PC-9 (cell line): ENCODE results near the gene ADRB1. TPM values are rescaled to one million over a fixed set of nuclear protein-coding genes. Genes with fewer than 3 reads are reported as not detected.

ENCODE experiments used
- BruUV-seq: library from RNA; stranded (reverse); fragments of 400-500 nt; replicated peaks from 2 replicates; lab custom pipeline; 2021; lab: Mats Ljungman, UMichigan
- CTCF ChIA-PET: fragments of 300-600 bp; sonication (Branson Sonifier 250); formaldehyde crosslinking; loops from one replicate; lab custom pipeline; 2022; ENCODE audit warnings: antibody characterized with exemption; lab: Charles Lee
- POLR2A ChIA-PET: fragments of 300-600 bp; sonication (Branson Sonifier 250); formaldehyde crosslinking; loops from one replicate; lab custom pipeline; 2022; ENCODE audit warnings: antibody characterized with exemption; ENCODE audit not compliant: unreplicated experiment; lab: Charles Lee
- DNase-seq, 2 experiments: peaks; one replicate each; pipeline versions ENCODE4 v3.0.0 to v3.0.0-alpha.2; 2015 to 2022; ENCODE audit warnings: mixed read lengths in 1 of 2
- H2AFZ ChIP-seq: fragments of 200-600 bp; sonication (generic); 2 replicates; pipeline ENCODE4 v1.8.1; 2017; ENCODE audit warnings: antibody characterized with exemption
- H3F3A ChIP-seq: fragments of 200-600 bp; sonication (generic); 2 replicates; pipeline ENCODE4 v1.8.1; 2017; ENCODE audit warnings: antibody characterized with exemption, mild to moderate bottlenecking, low read depth; ENCODE audit not compliant: insufficient read depth
- H3K27ac ChIP-seq: fragments of 200-600 bp; sonication (generic); 2 replicates; pipeline ENCODE4 v1.6.1; 2016; ENCODE audit warnings: mixed run types
- H3K27me3 ChIP-seq: fragments of 200-600 bp; sonication (generic); 2 replicates; pipeline ENCODE4 v1.6.1; 2016; ENCODE audit warnings: low read depth, mixed run types; ENCODE audit not compliant: insufficient read depth
- H3K36me3 ChIP-seq: fragments of 200-600 bp; sonication (generic); 2 replicates; pipeline ENCODE4 v1.6.1; 2016; ENCODE audit warnings: low read depth, mixed run types
- H3K4me1 ChIP-seq: fragments of 200-600 bp; sonication (generic); replicated peaks from 2 replicates; pipeline ENCODE4 v1.6.1; 2016; ENCODE audit warnings: mixed run types; ENCODE audit not compliant: insufficient read depth
- H3K4me2 ChIP-seq: fragments of 200-600 bp; sonication (generic); 2 replicates; pipeline ENCODE4 v1.6.1; 2017; ENCODE audit warnings: mixed run types
- H3K4me3 ChIP-seq: fragments of 200-600 bp; sonication (generic); 2 replicates; pipeline ENCODE4 v1.6.1; 2016; ENCODE audit warnings: mixed run types
- H3K79me2 ChIP-seq: fragments of 200-600 bp; sonication (generic); 2 replicates; pipeline ENCODE4 v1.6.1; 2017; ENCODE audit warnings: low read depth, mixed run types
- H3K9me2 ChIP-seq: fragments of 200-600 bp; sonication (generic); 2 replicates; pipeline ENCODE4 v1.8.1; 2017; ENCODE audit warnings: mild to moderate bottlenecking; ENCODE audit not compliant: insufficient read depth
- H3K9me3 ChIP-seq: fragments of 200-600 bp; sonication (generic); 2 replicates; pipeline ENCODE4 v1.8.1; 2016; ENCODE audit warnings: low read depth; ENCODE audit not compliant: insufficient read depth
- H4K20me1 ChIP-seq: fragments of 200-600 bp; sonication (generic); 2 replicates; pipeline ENCODE4 v1.8.1; 2017; ENCODE audit not compliant: insufficient read depth
- EZH2 ChIP-seq: fragments of 200-600 bp; sonication (generic); IDR thresholded peaks from 2 replicates; pipeline ENCODE4 v1.8.0; 2017; ENCODE audit warnings: antibody characterized with exemption, low read depth
- intact Hi-C: fragments of 100-400 bp; cut with micrococcal nuclease; formaldehyde crosslinking; loops from one replicate; pipeline ENCODE4 v1.10.0; 2022; ENCODE audit not compliant: unreplicated experiment
- total RNA-seq: library from RNA; stranded (reverse); gene quantifications from 2 replicates; pipeline ENCODE4 v1.2.3, GENCODE V29; 2021
- TF ChIP-seq, protein P1 (sequence below): fragments of 200-600 bp; sonication (generic); conservative IDR thresholded peaks from 2 replicates; pipeline ENCODE4 v1.6.1; 2017; ENCODE audit warnings: mixed run types, antibody characterized with exemption, mild to moderate bottlenecking, moderate library complexity

The ADRB1 gene
- total RNA-seq, 1 experiment from 2014 or later: 0.48 TPM

DNA sequence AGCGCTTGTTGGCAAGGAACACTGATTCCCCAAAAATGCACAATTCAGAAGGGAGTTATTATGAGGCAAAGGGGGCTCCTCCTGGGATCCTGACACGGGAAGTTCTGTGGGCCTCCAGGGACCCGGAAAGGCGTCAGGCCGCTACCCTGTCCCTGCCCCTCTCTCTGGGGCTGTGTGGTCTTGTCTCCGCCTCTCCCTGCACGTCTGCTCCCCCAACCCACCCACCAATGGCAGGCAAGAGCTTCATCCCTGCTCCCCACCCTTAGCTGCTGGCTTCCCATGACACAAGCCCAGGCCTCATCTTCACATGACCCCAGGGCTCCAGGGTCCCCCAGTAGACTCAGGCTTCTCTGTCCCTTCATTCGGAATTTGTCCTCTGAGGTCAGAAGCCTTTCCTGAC lies 31.0 kb upstream of the ADRB1 start:
- DNase-seq: no peak
- BruUV-seq: no TSS peak
- Histone ChIP-seq H3K9me2 (no peaks in the 10 kb centered on the region), H2AFZ (no peak overlapping the region), H3K9me3 (no peaks in the 10 kb centered on the region), H4K20me1 (no peaks in the 10 kb centered on the region), H3K4me3 (no peak overlapping the region), H3K27me3 (no peaks in the 10 kb centered on the region), H3K4me2 (no peak overlapping the region), H3K4me1 (peaks cover 23% of the 10 kb centered on the region), H3K36me3 (no peaks in the 10 kb centered on the region), H3K27ac (no peak overlapping the region), H3F3A (peaks cover 12% of the 10 kb centered on the region; the same call in 1 of the 2 replicates), H3K79me2 (no peaks in the 10 kb centered on the region)
- no peak for TF ChIP-seq EZH2
- TF ChIP-seq, protein P1, sequence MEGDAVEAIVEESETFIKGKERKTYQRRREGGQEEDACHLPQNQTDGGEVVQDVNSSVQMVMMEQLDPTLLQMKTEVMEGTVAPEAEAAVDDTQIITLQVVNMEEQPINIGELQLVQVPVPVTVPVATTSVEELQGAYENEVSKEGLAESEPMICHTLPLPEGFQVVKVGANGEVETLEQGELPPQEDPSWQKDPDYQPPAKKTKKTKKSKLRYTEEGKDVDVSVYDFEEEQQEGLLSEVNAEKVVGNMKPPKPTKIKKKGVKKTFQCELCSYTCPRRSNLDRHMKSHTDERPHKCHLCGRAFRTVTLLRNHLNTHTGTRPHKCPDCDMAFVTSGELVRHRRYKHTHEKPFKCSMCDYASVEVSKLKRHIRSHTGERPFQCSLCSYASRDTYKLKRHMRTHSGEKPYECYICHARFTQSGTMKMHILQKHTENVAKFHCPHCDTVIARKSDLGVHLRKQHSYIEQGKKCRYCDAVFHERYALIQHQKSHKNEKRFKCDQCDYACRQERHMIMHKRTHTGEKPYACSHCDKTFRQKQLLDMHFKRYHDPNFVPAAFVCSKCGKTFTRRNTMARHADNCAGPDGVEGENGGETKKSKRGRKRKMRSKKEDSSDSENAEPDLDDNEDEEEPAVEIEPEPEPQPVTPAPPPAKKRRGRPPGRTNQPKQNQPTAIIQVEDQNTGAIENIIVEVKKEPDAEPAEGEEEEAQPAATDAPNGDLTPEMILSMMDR: no peak
- ChIA-PET CTCF (no interaction called here), POLR2A (no interaction called here)
- intact Hi-C loops: no loop called here

DNA sequence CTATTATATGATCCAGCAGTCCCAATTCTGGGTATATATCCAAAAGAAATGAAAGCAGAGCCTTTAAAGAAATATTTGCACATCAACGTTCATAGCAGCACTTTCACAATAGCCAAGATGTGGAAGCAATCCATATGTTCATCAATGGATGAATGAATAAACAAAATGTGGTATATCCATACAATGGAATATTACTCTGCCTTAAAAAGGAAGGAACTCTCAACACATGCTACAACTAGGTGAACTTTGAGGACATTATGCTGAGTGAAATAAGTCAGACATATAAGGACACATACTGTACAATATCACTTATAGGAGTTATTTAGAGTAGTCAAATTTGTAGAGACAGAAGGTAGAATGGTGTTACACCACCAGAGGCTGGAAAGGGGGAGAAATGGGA lies 28.0 kb upstream of the ADRB1 start:
- no peaks in the 10 kb centered on the region for H3K4me1 ChIP-seq
- CTCF ChIA-PET: no interaction called here

DNA sequence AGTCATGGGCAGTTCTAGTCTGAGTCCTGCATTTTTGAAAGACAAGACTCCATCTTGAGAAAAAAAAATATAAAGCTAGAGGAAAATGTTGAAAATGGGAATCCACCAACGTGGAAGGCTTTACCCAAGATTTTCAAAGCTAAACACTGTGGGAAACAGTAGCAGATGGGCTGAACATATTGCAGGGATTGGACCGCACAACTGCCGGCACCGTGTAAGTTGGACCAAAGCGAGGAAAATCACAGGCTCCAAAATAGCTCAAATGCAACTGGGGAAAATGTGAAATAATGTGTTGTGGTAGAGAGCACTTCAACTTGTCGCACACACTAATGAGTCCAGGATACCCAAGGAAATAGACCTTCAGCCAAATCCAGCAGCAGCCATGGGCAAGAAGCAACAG lies 26.4 kb upstream of the ADRB1 start:
- no peaks in the 10 kb centered on the region for H3K79me2 ChIP-seq
- BruUV-seq: no TSS peak
- H2AFZ ChIP-seq: no peak overlapping the region
- intact Hi-C loops: no loop called here
- POLR2A ChIA-PET: no interaction called here
- no peaks in the 10 kb centered on the region for H3K27me3 ChIP-seq
- no peak overlapping the region for H3K27ac ChIP-seq
- CTCF ChIA-PET: no interaction called here
- H3K36me3 ChIP-seq: no peaks in the 10 kb centered on the region
- H3F3A ChIP-seq: no peaks in the 10 kb centered on the region
- TF ChIP-seq EZH2: no peak
- TF ChIP-seq, protein P1: no peak
- H3K4me1 ChIP-seq: no peaks in the 10 kb centered on the region
- no peak overlapping the region for H3K4me3 ChIP-seq
- DNase-seq: no peak
- no peaks in the 10 kb centered on the region for H4K20me1 ChIP-seq
- no peaks in the 10 kb centered on the region for H3K9me2 ChIP-seq
- no peak overlapping the region for H3K4me2 ChIP-seq
- no peaks in the 10 kb centered on the region for H3K9me3 ChIP-seq

More for the DNA sequence above, 28.0 kb upstream of the ADRB1 start:
- Histone ChIP-seq H3K9me2 (no peaks in the 10 kb centered on the region), H3K4me2 (no peak overlapping the region), H2AFZ (no peak overlapping the region), H3K4me3 (no peak overlapping the region), H3K27ac (no peak overlapping the region), H3K79me2 (no peaks in the 10 kb centered on the region), H3K27me3 (no peaks in the 10 kb centered on the region), H3K36me3 (no peaks in the 10 kb centered on the region), H4K20me1 (no peaks in the 10 kb centered on the region), H3F3A (no peaks in the 10 kb centered on the region), H3K9me3 (no peaks in the 10 kb centered on the region)
- intact Hi-C loops: no loop called here
- TF ChIP-seq, protein P1: no peak
- no peak for TF ChIP-seq EZH2
- BruUV-seq: no TSS peak
- DNase-seq: no peak
- POLR2A ChIA-PET: no interaction called here
